Right renal pelvis (tissue), 4 donors: ENCODE data around the gene B3GLCT. TPM values are rescaled to one million over a fixed set of nuclear protein-coding genes. Genes with fewer than 3 reads are reported as not detected.
"Not testable (repeated sequence)": the region's sequence is repeated elsewhere in the genome, so short reads cannot be mapped to it uniquely, and the experiment has no call there.

ENCODE experiments used
- DNase-seq, 4 donors: peaks; one replicate each; pipeline ENCODE4 v3.0.0-alpha.2; 2013; ENCODE audit warnings: low read depth in 4 of 4, low spot score in 3 of 4, missing footprints in 1 of 4
- polyA plus RNA-seq, 4 donors: library from polyadenylated mRNA; unstranded; fragments of 120-200 nt; gene quantifications; one replicate each; pipeline ENCODE4 v1.2.1, GENCODE V29; 2013; ENCODE audit not compliant: insufficient read length in 4 of 4

The B3GLCT gene
- 10 to 100 TPM; 15.6 to 27.8 (median 20.3) TPM for polyA plus RNA-seq

DNA sequence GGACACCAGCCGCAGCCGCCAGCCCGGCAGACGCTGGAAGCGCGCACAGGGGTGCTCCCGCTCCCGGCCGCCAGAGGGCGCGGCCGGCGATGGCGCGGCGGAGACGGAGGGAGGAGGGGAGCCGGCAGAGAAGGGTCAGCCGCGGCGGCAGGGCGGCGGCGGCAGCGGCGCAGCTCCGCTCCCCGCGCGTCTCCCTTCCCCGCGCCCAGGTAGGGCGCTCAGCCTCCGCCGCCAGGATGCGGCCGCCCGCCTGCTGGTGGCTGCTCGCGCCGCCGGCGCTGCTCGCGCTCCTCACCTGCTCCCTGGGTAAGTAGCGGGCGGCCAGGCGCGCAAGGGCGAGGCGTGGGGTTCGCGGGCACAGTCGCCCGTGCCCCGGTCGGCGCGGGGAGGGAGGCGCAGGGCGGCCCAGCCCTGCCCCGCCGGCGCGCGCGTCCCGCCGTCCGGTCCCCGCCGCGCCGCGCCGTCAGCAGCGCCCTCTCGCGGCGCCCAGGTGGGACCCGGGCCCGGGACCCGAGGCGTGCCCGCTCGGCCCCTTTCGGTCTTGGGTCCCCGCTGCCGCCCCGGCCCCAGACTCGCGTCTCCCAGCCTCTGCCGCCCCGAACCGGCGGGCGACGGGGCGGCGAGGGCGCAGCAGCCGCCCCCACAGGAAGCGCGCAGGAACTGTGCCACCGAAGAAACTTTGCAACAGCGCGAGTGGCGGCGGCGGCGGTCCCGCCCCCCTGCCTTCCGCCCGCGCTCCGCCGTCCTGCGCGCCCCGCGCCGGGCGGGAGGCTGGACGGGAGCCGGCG is at the start of gene B3GLCT:
Gene B3GLCT (plus strand): TSS at position 127 of the 788 bp plus-strand sequence. CDS start 110 bp downstream, at position 237.
- DNase-seq: peak in 2 of 4 donors; percentile 72 to 73

DNA sequence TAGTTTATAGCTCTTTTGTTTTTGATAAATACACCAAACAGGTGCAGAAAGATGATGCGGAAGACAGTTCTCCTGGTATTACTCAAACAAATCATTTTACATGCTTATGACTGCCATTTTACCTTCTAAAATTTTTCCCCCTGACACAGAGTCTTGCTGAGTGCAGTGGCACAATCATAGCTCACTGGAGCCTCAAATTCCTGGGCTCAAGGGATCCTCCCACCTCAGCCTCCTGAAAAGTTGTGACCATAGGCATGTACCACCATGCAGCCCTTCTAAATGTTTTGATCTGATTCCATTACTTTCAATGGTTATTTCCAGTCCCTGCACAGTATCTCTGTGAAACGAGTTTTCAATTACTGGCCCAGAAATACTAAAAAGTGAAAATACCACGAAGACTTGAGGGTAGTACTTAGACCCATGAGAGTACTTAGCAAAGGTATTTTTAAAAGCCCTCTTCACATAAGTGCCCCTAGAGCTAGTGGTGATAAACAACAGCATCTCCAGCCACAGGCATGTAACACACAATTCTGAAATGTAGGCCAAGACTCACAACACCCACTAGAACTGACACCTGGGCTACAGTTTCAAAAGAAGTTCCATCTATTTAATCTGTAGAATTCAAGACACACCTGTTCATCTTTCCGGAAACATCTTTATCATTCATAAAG is 49.3 kb upstream of the B3GLCT start:
- DNase-seq: no peak

DNA sequence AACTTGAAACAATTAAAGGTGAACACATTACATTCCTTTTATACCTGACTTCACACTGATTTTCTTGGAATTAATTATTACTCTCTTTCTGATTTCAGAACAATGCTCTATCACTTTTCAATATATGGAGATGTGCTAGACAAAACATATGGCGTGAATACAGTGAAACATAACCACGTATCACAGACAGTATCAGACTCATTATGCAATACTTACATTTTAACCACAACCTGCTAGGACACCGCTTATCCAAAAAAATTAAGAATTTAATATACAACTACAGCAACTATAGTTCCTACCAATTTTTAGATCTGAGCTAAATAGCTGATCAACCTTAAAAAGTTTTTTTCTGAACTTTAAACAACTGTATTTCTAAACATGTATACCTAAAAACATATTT is 47.9 kb upstream of the B3GLCT start:
- DNase-seq: no peak

DNA sequence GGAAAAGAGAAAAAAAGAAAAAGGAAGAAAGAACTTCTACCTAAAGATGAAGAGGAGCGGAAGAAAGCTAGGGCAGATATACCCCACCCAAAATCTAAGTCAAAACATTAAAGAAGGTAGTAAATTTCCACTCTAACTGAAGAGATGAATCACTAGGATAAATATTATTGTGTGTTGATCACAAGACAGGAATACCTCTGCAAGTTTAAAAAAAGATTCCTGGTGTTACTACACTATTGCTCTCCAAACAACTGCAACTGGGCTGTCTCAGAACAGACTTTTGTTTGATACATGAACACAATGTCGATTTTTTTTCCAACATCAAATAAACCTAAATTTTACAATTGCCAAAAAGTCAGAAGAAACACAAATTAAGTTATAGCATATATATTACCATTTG is 44.8 kb upstream of the B3GLCT start:
- no peak for DNase-seq

DNA sequence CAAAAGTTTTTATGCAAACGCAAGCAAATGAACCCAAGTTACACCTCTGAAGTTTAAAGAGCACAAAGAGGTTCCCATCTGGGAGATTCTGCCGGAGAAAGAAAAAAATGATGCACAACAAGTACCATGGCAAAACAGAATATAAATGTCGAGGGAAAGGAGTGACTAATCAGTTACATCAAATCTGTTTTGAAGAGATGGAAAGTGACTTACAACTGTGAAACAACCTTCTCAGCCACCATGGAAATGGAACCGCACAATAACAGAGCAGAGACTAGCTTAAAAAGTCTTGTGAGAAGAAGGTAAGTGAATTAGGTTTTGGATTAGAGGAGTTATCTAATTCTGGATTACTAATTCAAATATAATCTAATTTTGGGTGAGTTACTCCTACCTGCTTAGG is 40.5 kb upstream of the B3GLCT start:
- DNase-seq: no peak

DNA sequence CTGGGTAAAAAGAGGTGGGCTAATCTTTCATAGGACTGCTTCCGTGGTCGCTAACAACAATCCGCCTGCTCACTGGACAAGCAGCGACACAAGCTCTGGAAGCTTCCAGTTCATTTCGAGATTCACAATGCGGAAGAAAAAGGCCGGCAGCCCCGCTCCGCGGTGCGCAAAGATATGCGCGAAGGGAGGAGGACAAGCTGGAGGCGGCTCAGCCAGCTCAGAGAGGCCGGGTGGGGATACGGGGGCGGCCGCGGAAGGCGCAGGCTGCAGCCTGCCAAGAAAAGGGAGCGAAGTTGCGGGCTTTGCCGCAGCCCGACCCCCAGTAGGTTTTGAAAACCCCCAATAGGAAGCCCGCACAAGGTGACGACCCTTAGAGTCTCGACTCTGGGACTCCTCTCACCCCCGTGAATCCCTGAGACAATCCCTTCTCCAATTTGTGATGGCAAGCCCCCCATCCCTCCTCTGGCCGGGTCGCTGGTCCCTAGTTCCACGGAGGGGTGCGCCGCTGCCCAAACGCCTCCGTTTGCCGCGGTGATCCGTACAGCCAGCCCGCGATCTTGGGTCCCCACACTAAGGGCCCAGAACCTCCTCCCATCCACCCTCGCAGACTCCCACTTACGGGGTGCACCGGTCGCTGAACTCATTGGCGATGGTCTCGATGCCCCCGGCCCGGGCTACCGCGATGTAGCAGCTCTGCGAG is 38.8 kb upstream of the B3GLCT start:
- peak; percentile 44 to 61 (median 51) for DNase-seq

DNA sequence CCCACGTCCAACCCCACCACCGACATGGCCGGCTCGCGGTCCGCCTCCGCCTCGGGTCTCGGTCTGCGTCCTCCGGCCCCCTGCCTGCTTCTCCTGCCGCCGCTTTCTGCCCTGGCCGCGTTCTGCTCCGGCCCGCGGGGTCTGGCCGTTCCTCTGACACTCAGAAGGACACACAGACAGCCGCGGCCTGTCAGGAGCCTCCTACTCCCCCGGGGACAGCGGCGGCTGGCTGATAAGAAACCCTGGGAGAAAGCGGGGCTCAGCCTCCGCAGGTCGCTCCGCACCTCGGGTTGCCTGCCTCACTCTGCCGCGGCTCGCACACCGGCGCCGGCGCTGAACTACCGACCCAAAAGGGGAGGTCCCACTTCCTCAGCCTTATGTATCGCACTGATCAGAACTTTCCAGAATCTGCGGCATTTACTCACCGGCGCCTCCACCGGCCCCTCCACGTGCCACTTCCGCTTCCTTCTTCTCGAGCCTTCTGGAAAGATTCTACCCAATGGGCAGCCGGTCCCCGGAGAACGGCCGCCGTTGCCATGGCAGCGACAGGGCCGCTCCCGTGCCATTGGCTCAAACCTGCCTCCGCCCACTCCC is 38.1 kb upstream of the B3GLCT start, which contains the start of gene HSPH1:
Gene HSPH1 (minus strand): TSS at position 348 of the 594 bp plus-strand sequence. CDS start 322 bp downstream, at position 26.
- DNase-seq: peak in 3 of 4 donors; percentile 94 to 96 (median 95)

DNA sequence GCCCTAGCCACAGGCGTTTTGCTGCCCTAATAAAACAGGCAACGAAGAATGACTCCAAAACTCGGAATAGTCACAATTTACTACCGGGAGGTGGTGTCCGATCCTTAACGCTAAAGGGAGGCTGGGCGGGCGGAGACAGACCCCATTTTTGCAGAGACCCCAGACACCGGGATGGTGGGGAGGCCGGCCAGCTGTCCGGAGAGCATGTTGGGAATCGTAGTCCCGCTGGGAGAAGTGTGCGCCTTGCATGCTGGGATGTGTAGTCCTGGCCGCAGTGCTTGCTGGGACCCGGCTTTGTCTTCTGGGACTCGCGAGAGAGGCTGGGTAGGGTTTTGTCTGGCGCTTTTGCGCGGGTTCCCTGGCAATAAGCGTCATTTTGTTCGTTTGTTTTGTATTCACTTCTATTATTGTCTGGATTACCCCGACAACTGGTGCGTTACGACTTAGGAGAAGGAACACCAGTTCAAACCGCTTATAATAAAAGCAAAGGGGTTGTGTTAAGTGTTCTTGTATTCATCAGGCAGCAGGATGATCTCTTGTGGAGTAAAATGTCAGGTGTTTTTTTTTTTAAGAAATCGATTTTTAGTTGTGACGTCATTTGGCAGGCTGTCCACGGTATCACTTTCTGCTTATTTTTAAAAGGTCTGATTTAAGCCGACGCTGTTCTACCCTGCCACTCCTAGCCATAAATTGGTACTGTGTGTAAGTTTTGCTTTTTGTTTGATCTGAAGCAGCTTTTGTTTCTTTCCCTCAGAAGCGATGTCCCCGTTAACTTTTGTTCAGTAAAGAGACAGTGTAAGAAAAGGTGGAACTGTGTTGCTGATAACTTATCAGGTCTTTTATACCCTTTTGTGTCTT is 37.4 kb upstream of the B3GLCT start:
- peak; percentile 88 to 97 (median 94) for DNase-seq

DNA sequence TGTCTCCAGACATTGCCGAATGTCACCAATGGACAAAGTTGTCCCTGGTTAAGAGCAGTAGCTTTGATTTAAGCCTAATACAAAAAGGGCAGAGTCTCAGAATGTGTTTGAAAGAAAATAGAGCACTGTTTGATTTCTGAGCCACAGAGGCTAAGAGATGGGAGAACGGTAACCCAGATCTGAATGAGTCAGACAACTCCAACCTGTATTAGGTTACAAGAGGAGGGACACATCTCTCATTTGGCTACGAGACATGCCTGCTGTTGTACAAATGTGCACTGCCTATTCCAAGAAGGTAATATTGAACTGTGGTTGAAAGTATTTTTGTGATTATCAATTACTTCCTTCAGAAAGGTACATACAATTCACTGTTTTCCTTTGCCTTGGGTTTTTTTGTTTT is 33.2 kb upstream of the B3GLCT start:
- no peak for DNase-seq

DNA sequence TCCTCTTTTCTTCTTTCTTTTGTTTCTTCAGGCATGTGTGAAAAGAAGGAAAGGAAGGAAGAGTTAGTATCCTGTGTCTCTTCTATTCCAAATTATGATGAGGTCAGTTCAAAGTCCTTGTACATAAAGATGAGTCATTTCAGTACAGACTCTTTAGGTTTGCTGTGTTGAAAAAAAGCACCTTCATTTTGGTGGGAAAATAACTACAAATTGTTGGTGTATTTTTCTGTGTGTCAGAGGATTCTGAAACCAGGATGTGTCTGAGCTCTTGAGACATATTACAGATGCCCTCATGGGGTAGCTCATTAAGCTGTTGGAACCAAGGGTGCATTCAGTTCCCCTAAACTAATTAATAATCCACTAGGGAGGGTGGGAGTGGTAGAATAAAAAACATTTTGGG is 32.3 kb upstream of the B3GLCT start:
- no peak for DNase-seq

DNA sequence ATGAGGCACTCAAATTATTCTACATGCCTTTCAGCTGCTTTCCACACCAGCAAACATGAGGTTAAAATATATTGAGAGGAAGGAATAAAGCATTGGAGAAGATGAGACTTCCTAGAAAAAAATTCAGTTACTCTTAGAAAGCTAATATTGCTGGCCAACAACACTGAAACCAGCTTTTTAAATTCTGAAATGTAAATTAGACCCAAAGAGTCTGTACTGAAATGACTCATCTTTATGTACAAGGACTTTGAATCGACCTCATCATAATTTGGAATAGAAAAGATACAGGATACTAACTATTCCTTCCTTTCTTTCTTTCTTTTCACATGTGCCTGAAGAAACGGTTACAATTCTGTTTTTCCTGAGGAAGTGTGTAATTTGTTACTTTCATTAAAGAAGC is 31.6 kb upstream of the B3GLCT start:
- DNase-seq: no peak

DNA sequence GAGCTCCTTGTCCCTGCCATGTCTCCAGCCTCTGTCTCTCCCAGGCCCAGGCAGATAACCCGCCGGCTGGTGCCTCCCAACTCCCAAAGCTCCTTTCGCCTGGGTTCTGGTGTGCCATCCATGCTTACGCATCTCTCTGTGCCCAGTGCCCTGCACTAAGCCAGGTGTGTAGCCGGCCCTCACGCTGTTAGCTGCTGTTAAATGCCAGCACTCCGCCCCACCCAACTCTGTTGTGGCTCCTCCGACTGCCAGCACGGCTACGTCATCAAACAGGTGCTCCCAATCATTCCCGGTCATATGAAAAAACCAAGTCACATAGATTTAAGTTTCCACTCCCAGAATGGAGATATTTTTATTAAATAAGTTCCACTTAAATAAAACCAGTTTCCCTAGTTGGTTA is 31.0 kb upstream of the B3GLCT start:
- no peak for DNase-seq

DNA sequence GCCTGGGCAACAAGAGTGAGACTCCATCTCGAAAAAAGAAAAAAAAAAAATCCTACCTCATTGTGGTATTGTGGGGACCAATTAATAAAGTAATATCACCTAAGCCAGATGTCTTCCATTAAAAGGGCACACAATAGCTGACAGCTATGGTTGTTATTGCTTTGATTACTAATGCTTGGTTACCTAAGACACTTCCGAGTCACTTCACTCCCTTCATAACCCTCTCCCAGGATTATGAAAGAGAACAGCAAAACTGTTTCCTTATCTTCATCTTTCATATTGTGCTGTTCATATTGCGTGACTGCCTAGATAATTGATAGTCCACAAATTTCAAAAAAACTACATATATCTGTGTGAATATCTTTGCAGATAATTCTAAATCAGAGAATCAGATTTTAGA is 27.8 kb upstream of the B3GLCT start:
- DNase-seq: no peak

DNA sequence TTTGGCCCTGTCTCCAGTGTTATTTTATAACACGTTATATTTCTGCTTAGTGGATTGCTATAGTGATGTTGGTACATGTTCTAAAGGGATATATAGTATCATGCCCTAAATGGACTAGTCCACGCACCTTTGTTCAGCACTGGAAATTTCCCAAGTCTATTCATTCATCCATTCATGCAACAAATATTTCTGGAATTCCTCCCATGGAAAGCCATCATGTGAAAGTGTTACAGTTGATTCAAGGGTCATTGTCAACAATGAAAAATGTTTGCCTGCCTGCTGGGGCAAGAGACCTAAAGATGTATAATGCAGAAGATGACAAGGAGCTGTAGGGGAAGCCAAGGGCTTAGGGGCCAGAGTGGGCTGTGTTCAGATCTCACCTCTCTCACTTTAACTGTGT is 27.2 kb upstream of the B3GLCT start:
- no peak for DNase-seq

DNA sequence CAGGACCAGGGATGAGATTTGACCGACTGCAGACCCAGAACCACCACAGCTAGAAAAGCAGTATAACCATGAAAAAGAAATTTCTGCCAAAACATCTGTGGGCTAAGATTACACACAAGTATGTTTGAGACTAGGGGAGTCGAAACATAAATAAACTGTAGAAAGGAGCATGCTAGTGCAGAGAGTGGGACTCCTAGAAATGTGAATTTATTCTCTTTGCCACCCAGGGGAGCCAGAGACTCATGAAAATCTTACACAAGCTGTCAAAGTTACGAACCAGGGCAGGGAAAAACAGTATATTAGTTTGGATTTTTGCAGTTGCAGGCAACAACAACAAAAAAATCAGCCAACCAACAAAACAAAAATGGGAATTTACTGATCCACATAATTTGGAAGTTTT is 25.8 kb upstream of the B3GLCT start:
- DNase-seq: no peak

DNA sequence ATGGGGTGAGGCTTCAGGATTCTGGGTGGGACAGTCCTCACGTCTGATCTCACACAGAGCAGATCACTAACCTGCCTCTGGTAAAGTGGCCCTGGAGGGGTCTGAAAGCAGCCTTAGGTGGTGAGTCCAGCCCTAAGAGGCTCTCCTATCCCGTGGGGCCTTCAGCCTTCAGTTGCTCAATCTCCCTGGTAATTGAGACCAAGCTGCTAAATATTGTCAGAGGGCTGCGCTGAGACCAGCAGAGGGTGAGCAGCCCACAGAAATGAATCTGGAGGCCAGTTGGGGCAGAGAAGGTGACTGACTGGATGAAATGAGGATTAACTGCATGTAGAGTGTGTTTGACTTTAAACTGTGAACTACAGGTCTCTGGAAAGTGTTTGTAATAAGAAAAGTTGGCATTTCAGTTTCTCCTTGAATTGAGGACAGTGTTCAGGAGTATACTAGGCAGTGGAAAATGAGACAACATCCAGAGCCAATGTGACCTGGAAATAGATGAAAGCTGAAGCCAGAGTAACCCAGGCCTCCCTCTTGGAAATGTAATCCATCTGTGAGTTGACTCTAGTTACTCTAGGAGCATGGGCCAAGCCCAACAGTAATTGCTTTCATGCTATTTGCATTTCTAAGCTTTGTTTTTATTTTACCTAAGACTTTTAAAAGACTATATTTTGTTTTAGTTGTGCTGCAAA is 23.8 kb upstream of the B3GLCT start:
- no peak for DNase-seq

DNA sequence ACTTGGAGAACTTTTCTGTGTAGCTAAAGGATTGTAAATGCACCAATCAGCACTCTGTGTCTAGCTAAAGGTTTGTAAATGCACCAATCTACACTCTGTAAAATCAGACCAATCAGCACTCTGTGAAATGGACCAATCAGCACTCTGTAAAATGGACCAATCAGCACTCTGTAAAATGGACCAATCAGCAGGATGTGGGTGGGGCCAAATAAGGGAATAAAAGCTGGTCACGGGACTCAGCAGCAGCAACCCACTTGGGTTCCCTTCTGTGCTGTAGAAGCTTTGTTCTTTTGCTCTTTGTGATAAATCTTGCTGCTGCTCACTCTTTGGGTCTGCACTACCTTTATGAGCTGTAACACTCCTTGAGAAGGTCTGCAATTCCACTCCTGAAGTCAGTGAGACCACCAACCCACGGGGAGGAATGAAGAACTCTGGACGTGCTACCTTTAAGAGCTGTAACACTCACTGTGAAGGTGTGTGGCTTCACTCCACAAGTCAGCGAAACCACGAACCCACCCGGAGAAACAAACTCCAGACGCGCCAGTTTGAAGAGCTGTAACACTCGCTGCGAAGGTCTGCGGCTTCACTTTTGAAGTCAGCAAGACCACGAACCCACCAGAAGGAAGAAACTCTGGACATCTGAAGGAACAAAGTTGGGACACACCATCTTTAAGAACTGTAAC is 21.8 kb upstream of the B3GLCT start:
- DNase-seq: not testable (repeated sequence)

DNA sequence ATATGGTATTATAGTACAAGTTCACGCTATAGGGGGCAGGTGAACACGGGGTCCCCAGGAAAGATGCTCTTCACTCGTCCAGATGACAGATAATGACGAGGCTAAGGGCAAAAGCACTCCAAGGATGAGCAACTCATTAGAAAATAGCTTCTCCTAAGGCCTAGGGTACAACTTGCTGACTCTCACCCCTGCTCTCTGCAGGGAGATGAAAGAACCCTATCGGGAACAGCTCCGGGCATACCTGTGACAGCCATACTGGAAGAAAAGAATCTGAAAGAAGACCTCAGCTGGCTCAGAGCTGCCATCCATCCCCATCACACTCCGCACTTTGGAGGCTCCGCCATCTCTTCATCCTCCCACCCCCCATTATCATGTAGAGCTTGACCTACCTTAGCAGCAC is 20.5 kb upstream of the B3GLCT start:
- no peak for DNase-seq

DNA sequence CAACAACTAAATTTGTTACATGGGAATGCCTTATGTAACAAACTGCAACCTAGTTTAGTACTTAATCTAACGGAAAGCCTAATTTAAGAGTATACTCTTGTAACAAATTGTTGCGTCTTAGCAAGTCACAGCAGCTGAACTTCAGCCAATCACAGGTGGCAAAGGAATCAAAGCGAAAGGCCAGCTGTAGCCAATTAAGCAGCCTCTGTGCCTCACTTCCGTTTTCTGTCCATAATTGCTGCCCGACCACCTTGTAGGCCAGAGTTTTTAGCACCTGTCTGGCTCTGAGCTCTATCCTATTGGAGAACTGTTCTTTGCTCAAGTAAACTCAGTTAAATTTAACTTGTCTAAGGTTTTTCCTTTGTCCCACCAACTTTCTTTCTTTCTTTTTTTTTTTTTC is 20.0 kb upstream of the B3GLCT start:
- DNase-seq: no peak
